Uterus (tissue), 4 donors: ENCODE measurements around the gene TRIM28. TPM values are rescaled to one million over a fixed set of nuclear protein-coding genes. Genes with fewer than 3 reads are reported as not detected.
"Not testable (repeated sequence)": the region's sequence is repeated elsewhere in the genome, so short reads cannot be mapped to it uniquely, and the experiment has no call there.

ENCODE experiments used
- DNase-seq, 2 donors: peaks; one replicate each; pipeline ENCODE4 v3.0.0-alpha.2; 2019 to 2020
- H3K27ac ChIP-seq, 2 donors: fragments of 200-600 bp; sonication (generic); 1 replicate in 1 of 2; 2 replicates in 1 of 2; pipeline ENCODE4 v1.5.1; 2016 to 2018
- H3K27me3 ChIP-seq, 2 donors: fragments of 200-600 bp; sonication (generic); one replicate each; pipeline ENCODE4 v1.5.1; 2018 to 2019; ENCODE audit warnings: control low read depth in 1 of 2
- H3K36me3 ChIP-seq, 2 donors: fragments of 200-600 bp; sonication (generic); one replicate each; pipeline ENCODE4 v1.5.1; 2019; ENCODE audit warnings: control low read depth in 1 of 2
- H3K4me1 ChIP-seq, 2 donors: fragments of 200-600 bp; sonication (generic); one replicate each; pipeline ENCODE4 v1.5.1; 2018 to 2019; ENCODE audit warnings: control low read depth in 1 of 2
- H3K4me3 ChIP-seq, 2 donors: fragments of 200-600 bp; sonication (generic); 1 replicate in 1 of 2; 2 replicates in 1 of 2; pipeline ENCODE4 v1.5.1; 2018 to 2019; ENCODE audit warnings: mild to moderate bottlenecking in 1 of 2
- H3K9me3 ChIP-seq, 2 donors: fragments of 200-600 bp; sonication (generic); one replicate each; pipeline ENCODE4 v1.5.1; 2019; ENCODE audit warnings: control low read depth in 1 of 2
- CTCF ChIP-seq, 4 experiments: fragments of 200-600 bp in 2 of 4; fragments of 450-650 bp in 2 of 4; sonication (generic) in 2 of 4; IDR thresholded peaks; one replicate each; pipeline ENCODE4 v1.5.1; 2016 to 2019; ENCODE audit warnings: antibody characterized with exemption in 4 of 4, mild to moderate bottlenecking in 2 of 4, moderate library complexity in 1 of 4
- POLR2A ChIP-seq, 2 donors: fragments of 450-650 bp; IDR thresholded peaks; one replicate each; pipeline ENCODE4 v1.6.1; 2016; ENCODE audit warnings: antibody characterized with exemption in 2 of 2, mild to moderate bottlenecking in 1 of 2, moderate library complexity in 1 of 2
- intact Hi-C: fragments of 100-400 bp; cut with DNase I; formaldehyde crosslinking; loops from one replicate; pipeline ENCODE4 v1.15.1; 2023; ENCODE audit warnings: low total_unique reads
- total RNA-seq, 4 donors: library from RNA; depleted of rRNA in 3 of 4; stranded (reverse); fragments of >200 nt in 3 of 4; gene quantifications; one replicate each; pipeline versions ENCODE4 v1.1.0 to v1.2.4, GENCODE V29; 2014 to 2023
- donor health status: DM: yes; HTN: yes; CAD: no.

TRIM28 gene
- total RNA-seq, 4 donors from 2014 or later, result 192 to 322 (median 280) TPM

GRCh38 chr19:58573658-58574164 lies 29.8 kb downstream of the TRIM28 start:
- Histone ChIP-seq H3K4me1 (no peaks in the 10 kb centered on the region), H3K27me3 (no peaks in the 10 kb centered on the region), H3K27ac (peak overlapping the region; percentile 98 to 99), H3K36me3 (no peaks in the 10 kb centered on the region), H3K4me3 (peak overlapping the region; percentile 73 to 90), H3K9me3 (no peaks in the 10 kb centered on the region)
- no peak for TF ChIP-seq POLR2A (IDR thresholded peaks at IDR 0.05)
- TF ChIP-seq CTCF (IDR thresholded peaks at IDR 0.05), result no peak
- DNase-seq, result no peak
- intact Hi-C loops, result no loop called here

- no peaks in the 10 kb centered on the region for H3K4me1 ChIP-seq
- no peaks in the 10 kb centered on the region for H3K36me3 ChIP-seq
- no peaks in the 10 kb centered on the region for H3K27me3 ChIP-seq
- peak overlapping the region; percentile 88 to 97 for H3K27ac ChIP-seq
- H3K9me3 ChIP-seq, result no peaks in the 10 kb centered on the region
- H3K4me3 ChIP-seq, result peak overlapping the region; percentile 80 to 90
- TF ChIP-seq CTCF (IDR thresholded peaks at IDR 0.05) (peak in 1 of 4 experiments; percentile 4), POLR2A (IDR thresholded peaks at IDR 0.05) (peak; percentile 33 to 76)
- intact Hi-C loops, result no loop called here
- DNase-seq, result peak; percentile 90 to 92
Observed at GRCh38 chr19:58575183-58576041, 31.5 kb downstream of the TRIM28 start.

GRCh38 chr19:58577581-58577980 lies 33.7 kb downstream of the TRIM28 start:
- H3K4me1 ChIP-seq, H3K9me3 ChIP-seq, H3K27me3 ChIP-seq, DNase-seq, H3K27ac ChIP-seq, H3K4me3 ChIP-seq, H3K36me3 ChIP-seq, intact Hi-C loops: not testable (repeated sequence)

GRCh38 chr19:58578012-58578925 lies 34.4 kb downstream of the TRIM28 start:
- peak in 1 of 2 donors; percentile 12 for DNase-seq
- intact Hi-C loops, result no loop called here
- Histone ChIP-seq H3K27me3 (no peaks in the 10 kb centered on the region), H3K9me3 (no peaks in the 10 kb centered on the region), H3K4me1 (peaks cover 0 to 4% of the 10 kb centered on the region in 2 donors), H3K27ac (no peak overlapping the region), H3K36me3 (no peaks in the 10 kb centered on the region), H3K4me3 (no peak overlapping the region)
- TF ChIP-seq CTCF (IDR thresholded peaks at IDR 0.05) (no peak), POLR2A (IDR thresholded peaks at IDR 0.05) (no peak)

GRCh38 chr19:58579473-58580142 lies 35.7 kb downstream of the TRIM28 start:
- Histone ChIP-seq H3K27me3 (no peaks in the 10 kb centered on the region), H3K4me1 (peaks cover 0 to 4% of the 10 kb centered on the region in 2 donors), H3K4me3 (no peak overlapping the region), H3K9me3 (no peaks in the 10 kb centered on the region), H3K36me3 (no peaks in the 10 kb centered on the region), H3K27ac (no peak overlapping the region)
- TF ChIP-seq CTCF (IDR thresholded peaks at IDR 0.05) (no peak), POLR2A (IDR thresholded peaks at IDR 0.05) (no peak)
- intact Hi-C loops, result no loop called here
- no peak for DNase-seq
